DMS79 treated with DMSO at 0.1 percent for 48 hours (cell line): ENCODE results near the gene AKR1C1.
"Not testable (repeated sequence)": the region's sequence is repeated elsewhere in the genome, so short reads cannot be mapped to it uniquely, and the experiment has no call there.

Experiments
- DNase-seq: peaks from one replicate; lab custom pipeline; 2025; lab: John Stamatoyannopoulos, UW

The AKR1C1 gene

GRCh38 chr10:4984223-4984622, 21.0 kb downstream of the AKR1C1 start:
- DNase-seq: no peak

GRCh38 chr10:4984971-4985594, 21.9 kb downstream of the AKR1C1 start:
- DNase-seq: no peak

- not testable (repeated sequence) for DNase-seq
Measured at GRCh38 chr10:4988000-4988641, 24.9 kb downstream of the AKR1C1 start.

GRCh38 chr10:4990217-4990616, 27.0 kb downstream of the AKR1C1 start:
- DNase-seq: no peak

GRCh38 chr10:4991463-4991862, 28.2 kb downstream of the AKR1C1 start:
- DNase-seq: not testable (repeated sequence)

- not testable (repeated sequence) for DNase-seq
Measured at GRCh38 chr10:4992564-4992963, 29.3 kb downstream of the AKR1C1 start.

- DNase-seq: not testable (repeated sequence)
Measured at GRCh38 chr10:4994260-4994659, 31.0 kb downstream of the AKR1C1 start.

- no peak for DNase-seq
Measured at GRCh38 chr10:4998671-4999070, 35.5 kb downstream of the AKR1C1 start.

- no peak for DNase-seq
Measured at GRCh38 chr10:5002013-5002727, 39.0 kb downstream of the AKR1C1 start.

GRCh38 chr10:5003127-5004029, 40.2 kb downstream of the AKR1C1 start, which contains the start of gene AKR1C2:
TSS of gene AKR1C2 (minus strand) at chr10:5003857. CDS start at chr10:5003835, 22 bp downstream.
- DNase-seq: not testable (repeated sequence)

- DNase-seq: not testable (repeated sequence)
Measured at GRCh38 chr10:5004030-5004385, 40.8 kb downstream of the AKR1C1 start.

GRCh38 chr10:5004501-5004900, 41.3 kb downstream of the AKR1C1 start:
- DNase-seq: not testable (repeated sequence)

GRCh38 chr10:5008857-5009548, 45.8 kb downstream of the AKR1C1 start:
- not testable (repeated sequence) for DNase-seq

GRCh38 chr10:5010043-5010442, 46.8 kb downstream of the AKR1C1 start:
- DNase-seq: not testable (repeated sequence)

- DNase-seq: not testable (repeated sequence)
Measured at GRCh38 chr10:5011392-5011791, 48.2 kb downstream of the AKR1C1 start.

- no peak for DNase-seq
Measured at GRCh38 chr10:5012595-5012994, 49.4 kb downstream of the AKR1C1 start.

- no peak for DNase-seq
Measured at GRCh38 chr10:5013385-5013784, 50.2 kb downstream of the AKR1C1 start.

- DNase-seq: not testable (repeated sequence)
Measured at GRCh38 chr10:5014200-5014910, 51.1 kb downstream of the AKR1C1 start.

- DNase-seq: no peak
Measured at GRCh38 chr10:5014936-5015335, 51.7 kb downstream of the AKR1C1 start.

GRCh38 chr10:5018134-5018533, 54.9 kb downstream of the AKR1C1 start:
- no peak for DNase-seq
